ENCODE data around the gene TRAPPC4.
"Not testable (repeated sequence)": the region's sequence is repeated elsewhere in the genome, so short reads cannot be mapped to it uniquely, and the experiment has no call there.

TRAPPC4 gene

GRCh38 chr11:119018074-119018938, at the start of gene TRAPPC4, which contains the start of gene RPS25:
TRAPPC4 (plus strand) TSS chr11:119018766; CDS start chr11:119018796, 30 bp downstream.
RPS25 (minus strand) TSS chr11:119018343; CDS start chr11:119018284, 59 bp downstream.
- H3K4me3 ChIP-seq (ENCODE audit: control insufficient read depth, low read depth, low read length), result peak within 1 kb of the TSS; percentile 98
- DNase-seq (ENCODE audit: low read depth), result peak; percentile 82
- no peak for TF ChIP-seq CTCF (IDR thresholded peaks at IDR 0.05; ENCODE audit: control insufficient read depth, insufficient read depth, low read depth, low read length, missing control alignments)

- DNase-seq (ENCODE audit: low read depth); H3K4me3 ChIP-seq (ENCODE audit: control insufficient read depth, low read depth, low read length): not testable (repeated sequence)
Observed at GRCh38 chr11:118969508-118969907, 49.1 kb upstream of the TRAPPC4 start.

GRCh38 chr11:118971646-118972045, 46.9 kb upstream of the TRAPPC4 start, which contains the start of gene FOXR1:
FOXR1 (plus strand) TSS chr11:118971761; CDS start chr11:118971932, 171 bp downstream.
- TF ChIP-seq CTCF (IDR thresholded peaks at IDR 0.05; ENCODE audit: control insufficient read depth, insufficient read depth, low read depth, low read length, missing control alignments), result no peak
- H3K4me3 ChIP-seq (ENCODE audit: control insufficient read depth, low read depth, low read length), result no peak within 1 kb of the TSS
- no peak for DNase-seq (ENCODE audit: low read depth)

- DNase-seq (ENCODE audit: low read depth), result no peak
- no peak for TF ChIP-seq CTCF (IDR thresholded peaks at IDR 0.05; ENCODE audit: control insufficient read depth, insufficient read depth, low read depth, low read length, missing control alignments)
- no peak overlapping the region for H3K4me3 ChIP-seq (ENCODE audit: control insufficient read depth, low read depth, low read length)
Observed at GRCh38 chr11:118973985-118974384, 44.6 kb upstream of the TRAPPC4 start.

- no peak overlapping the region for H3K4me3 ChIP-seq (ENCODE audit: control insufficient read depth, low read depth, low read length)
- peak; percentile 20 for DNase-seq (ENCODE audit: low read depth)
- TF ChIP-seq CTCF (IDR thresholded peaks at IDR 0.05; ENCODE audit: control insufficient read depth, insufficient read depth, low read depth, low read length, missing control alignments), result no peak
Observed at GRCh38 chr11:118975771-118976709, 42.5 kb upstream of the TRAPPC4 start.

- no peak for TF ChIP-seq CTCF (IDR thresholded peaks at IDR 0.05; ENCODE audit: control insufficient read depth, insufficient read depth, low read depth, low read length, missing control alignments)
- no peak overlapping the region for H3K4me3 ChIP-seq (ENCODE audit: control insufficient read depth, low read depth, low read length)
- no peak for DNase-seq (ENCODE audit: low read depth)
Observed at GRCh38 chr11:118979434-118979833, 39.1 kb upstream of the TRAPPC4 start.
